ENCODE data around the gene CHMP5.

Gene CHMP5

GRCh38 chr9:33244137-33244784 is 20.6 kb upstream of the CHMP5 start:
- DNase-seq: no peak

DNA sequence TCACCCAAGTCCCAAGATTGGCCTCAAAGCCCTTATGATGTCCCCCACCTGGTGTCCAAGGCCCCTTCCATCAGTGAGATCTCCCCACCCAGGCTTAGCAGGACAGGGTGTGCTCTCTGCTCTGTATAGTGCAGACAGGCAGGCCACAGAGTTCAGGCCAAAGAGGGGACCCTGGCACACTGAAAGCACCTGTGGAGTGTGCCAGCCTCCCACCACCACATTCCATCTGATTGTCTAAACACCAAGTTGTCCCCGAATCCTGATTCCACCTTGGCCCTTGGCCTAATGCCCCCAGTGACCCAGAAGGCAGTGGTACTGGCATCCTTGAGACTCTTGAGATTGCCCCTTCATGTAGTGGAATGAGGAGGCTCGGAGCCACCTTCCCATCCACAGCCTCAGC is 19.5 kb upstream of the CHMP5 start:
- no peak for DNase-seq

- DNase-seq: no peak
These were observed 18.5 kb upstream of the CHMP5 start for GRCh38 chr9:33246269-33246860.

DNA sequence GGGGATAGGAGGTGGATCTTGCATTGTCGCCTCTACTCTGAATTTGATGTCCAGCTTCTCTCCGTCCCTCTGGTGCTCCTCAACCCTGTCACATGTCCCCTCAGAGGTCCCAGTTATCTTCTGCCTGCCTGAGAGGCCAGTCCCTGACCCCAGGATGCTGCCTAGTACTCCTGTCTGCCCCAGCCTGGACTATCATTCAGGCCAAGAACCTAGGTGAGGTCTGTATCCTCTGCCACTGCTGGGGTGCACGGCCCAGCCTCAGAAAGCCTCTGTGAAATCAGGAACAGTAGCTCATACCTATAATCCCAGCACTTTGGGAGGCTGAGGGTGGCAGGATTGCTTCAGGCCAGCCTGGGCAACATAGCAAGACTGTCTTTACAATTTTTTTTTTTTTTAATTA is 16.2 kb upstream of the CHMP5 start:
- no peak for DNase-seq

- no peak for DNase-seq
These were observed 15.7 kb upstream of the CHMP5 start for GRCh38 chr9:33249087-33249658.

DNA sequence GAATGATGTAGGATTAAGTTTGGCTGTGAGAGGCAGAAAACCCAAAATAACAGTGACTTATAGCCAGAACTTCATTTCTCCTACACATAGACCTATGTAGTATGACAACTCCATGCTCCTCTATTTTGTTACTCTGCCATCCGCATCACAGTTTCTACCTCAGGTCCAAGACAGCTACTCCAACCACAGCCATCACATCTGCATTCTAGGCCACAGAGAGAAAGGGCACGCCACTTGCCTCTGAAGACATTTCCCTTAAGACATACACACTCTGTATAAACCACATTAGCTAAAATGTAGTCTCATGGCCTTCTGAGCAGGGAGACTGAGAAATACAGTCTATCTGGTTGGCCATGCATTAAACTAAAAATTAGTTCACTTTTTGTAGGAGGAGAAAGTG is 14.9 kb upstream of the CHMP5 start:
- DNase-seq: no peak

DNA sequence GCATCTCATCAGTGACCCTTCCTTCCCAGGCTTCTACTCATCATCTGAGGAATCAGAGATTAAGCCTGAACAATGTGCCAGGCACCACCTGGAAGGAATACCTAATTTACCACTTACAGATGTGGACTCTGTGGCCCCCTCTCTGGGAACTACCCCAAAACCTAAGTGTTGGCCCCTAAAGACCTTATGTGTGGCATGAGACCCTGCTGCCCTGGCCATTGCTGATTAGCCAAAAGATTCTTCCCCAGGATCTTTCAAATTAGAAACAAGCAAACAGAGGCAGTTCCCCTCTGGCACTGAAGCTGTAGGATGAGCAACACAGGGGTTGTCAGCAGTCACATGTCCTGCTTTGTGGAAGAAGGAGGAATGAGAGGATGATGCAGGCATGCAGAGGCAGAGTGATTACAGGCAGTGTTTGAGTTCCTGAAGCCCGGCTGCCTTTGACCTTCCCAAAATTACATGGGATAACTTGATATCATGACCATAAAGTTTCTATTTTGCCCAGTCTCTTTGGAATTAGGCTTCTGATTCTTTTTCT is 14.3 kb upstream of the CHMP5 start:
- DNase-seq: no peak

DNA sequence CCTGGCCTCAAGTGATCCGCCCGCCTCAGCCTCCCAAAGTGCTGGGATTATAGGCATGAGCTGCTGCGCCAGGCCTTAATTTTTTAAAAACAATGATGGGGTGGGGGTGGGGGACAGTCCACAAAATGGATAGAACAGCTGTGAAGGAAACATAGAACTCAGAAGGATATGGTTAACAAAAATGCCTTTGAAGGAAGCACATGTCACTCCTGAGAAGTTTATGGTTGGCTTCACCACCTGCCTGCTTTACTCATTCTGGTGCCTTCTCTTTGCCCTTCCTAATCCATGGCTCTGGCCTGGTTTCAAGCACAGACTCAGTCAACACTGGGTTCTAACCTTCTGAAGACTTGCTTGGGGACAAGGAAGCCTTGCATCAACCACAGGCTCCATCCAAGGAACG is 10.6 kb upstream of the CHMP5 start:
- no peak for DNase-seq

GRCh38 chr9:33255014-33255413 is 9.8 kb upstream of the CHMP5 start:
- DNase-seq: no peak

GRCh38 chr9:33255471-33255870 is 9.4 kb upstream of the CHMP5 start:
- DNase-seq: no peak

- DNase-seq: no peak
These were observed 8.6 kb upstream of the CHMP5 start for GRCh38 chr9:33256236-33256635.

DNA sequence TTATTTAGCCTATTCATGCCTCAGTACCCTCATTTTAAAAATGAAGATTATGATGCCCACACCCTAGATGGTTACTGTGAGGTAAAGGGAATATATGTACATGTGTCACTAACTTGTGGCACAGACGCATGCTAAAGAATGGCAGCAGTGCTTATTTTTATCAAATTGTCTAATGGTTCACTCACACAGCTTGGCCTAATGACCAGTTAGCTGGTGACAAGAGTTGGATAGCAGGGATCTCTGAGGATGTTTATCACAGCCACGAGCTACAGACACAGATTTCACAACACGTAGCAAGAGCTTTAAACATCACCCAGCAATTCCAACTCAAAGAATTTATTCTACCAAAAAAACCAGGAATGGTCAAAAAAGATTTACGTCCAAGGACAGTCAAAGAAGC is 7.6 kb upstream of the CHMP5 start:
- no peak for DNase-seq

DNA sequence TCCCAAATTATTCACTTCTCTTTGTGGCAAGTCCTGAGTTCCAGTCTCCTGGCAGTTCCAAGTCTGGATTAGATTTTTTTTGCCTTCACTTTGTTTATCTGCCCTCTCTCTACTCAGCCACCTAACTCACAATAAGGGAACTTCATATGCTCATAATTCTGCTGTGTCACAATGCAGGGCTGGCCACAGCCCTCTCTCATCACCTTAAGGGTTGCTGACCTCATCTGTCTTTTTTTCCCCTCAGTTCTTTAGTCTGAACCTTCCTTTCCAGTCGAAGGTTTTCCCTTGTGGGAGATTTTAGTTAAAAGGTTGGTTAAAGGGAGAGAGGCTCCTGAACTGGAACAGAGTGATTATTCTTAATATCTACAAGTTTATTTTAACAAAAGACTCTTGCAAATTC is 4.5 kb upstream of the CHMP5 start:
- DNase-seq: no peak

GRCh38 chr9:33263131-33264002 is 1.5 kb upstream of the CHMP5 start:
- peak in 5 of 14 donors; percentile 27 to 51 (median 35) for DNase-seq

- peak in 10 of 14 donors; percentile 30 to 72 (median 57) for DNase-seq
These were observed 811 bp upstream of the CHMP5 start for GRCh38 chr9:33264003-33264472.

DNA sequence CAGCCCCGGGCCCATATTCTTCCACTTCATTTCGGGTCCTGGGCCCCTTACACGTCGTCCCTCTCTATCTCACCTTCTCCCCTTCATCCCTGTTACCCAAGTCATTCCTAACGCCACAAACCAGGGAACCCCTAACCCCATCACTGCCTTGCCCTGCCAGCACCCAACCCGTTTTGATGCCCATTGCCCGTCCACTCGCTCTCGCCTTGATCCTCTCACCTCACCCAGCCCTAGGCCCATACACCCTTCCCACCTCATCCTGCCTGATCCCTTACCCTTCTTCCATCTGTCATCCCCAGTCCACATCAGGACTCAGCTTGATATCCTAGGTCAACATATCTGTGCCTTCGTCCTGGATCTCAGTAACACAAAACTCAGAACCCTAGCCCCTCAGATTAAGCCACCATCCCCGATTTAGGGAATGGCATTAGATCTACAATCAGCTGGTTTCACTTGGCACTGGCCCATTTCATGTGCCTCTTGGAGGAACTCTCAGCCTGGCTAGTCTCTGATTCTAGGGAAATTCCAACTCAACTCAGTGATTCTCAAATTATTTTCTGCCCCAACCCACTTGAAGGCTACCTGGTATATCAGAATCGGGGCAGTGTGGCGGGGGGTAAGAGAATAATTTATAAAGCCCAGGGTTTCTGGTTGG is 489 bp downstream of the CHMP5 start:
- peak in 2 of 14 donors; percentile 30 to 67 for DNase-seq

- no peak for DNase-seq
These were observed 2.4 kb downstream of the CHMP5 start for GRCh38 chr9:33267151-33267767.

DNA sequence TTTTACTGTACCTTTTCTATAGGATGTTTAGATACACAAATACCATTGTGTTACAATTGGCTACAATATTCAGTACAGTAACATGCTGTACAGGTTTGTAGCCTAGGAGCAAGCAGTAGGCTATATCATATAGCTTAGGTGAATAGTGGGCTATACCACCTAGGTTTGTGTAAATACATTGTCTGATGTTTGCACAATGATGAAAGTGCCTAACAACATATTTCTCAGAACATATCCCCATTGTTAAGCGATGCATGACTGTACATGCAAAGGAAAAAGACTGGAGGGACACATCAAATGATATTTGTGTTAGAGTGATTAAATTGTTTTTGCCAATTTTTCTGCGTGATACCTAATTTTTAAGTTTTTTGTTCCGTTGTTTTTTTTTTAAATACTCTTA is 5.3 kb downstream of the CHMP5 start:
- no peak for DNase-seq

GRCh38 chr9:33272061-33272460 is 7.2 kb downstream of the CHMP5 start:
- no peak for DNase-seq

DNA sequence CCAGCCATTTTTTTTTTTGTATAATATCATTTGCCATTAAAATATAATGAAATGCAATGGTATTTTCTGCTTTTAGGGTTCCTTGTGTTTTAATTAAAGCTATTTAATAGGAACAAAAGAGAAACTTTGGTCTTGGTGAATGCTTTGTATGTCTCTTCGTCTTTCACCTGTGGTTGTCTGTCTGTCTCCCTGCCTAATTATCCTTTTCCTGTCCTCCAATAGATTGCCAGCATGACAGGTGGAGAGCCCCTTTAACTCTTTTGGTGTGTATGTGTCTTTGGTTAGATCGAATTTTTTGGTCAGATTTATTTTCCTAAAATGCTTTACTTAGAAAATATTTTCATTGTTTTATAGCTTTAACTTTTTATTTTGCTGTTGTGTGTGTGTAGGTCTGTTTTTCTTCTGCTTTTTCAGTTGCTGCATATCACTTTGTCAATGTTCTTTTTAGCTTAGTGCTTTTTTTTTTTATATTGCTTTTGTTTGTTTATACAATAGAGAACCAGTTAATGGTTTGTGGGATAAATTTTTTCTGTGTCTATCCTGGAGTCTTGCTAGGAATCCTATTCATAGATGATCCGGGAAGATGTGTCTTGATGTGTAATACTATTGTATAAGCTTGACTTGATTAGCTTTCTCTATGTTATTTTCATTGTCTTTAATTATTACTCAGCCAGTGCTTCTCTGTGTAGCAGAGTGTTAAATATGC is 8.6 kb downstream of the CHMP5 start:
- DNase-seq: no peak

DNA sequence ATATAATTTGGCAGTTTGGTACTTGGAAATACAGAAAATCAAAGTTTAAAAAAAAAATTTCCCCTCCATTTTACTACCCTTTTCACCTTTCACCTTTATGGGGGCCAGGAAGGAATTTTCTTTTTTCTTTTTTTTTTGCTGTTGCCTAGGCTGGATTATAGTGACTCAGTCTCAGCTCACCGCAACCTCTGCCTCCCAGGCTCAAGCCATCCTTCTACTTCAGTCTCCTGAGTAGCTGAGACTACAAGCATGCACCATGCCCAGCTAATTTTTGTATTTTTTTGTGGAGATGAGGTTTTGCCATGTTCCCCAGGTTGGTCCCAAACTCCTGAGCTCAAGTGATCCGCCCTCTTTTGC is 9.1 kb downstream of the CHMP5 start:
- no peak for DNase-seq

Data from C1 segment of cervical spinal cord (tissue), 14 donors.